Mesenchymal stem cell (in vitro differentiated cells and primary cell): ENCODE data around the gene TMEM183A.
A peak's percentile ranks its signal among the peaks of the same experiment; 100 is the strongest.

Experiments
- DNase-seq: peaks from one replicate; pipeline ENCODE4 v3.0.0-alpha.2; 2013
- H2AFZ ChIP-seq: one replicate; pipeline ENCODE4 v1.6.1; 2013; ENCODE audit warnings: low read depth, mild to moderate bottlenecking, control low read depth, inconsistent platforms, low read length, moderate library complexity
- H2AK5ac ChIP-seq: 2 replicates; pipeline ENCODE4 v1.6.1; 2013; ENCODE audit warnings: low read length, moderate library complexity, mild to moderate bottlenecking, inconsistent platforms; ENCODE audit not compliant: severe bottlenecking
- H2BK120ac ChIP-seq: one replicate; pipeline ENCODE4 v1.6.1; 2013; ENCODE audit warnings: low read depth, mild to moderate bottlenecking, inconsistent platforms, low read length, moderate library complexity
- H2BK12ac ChIP-seq, 2 experiments: one replicate each; pipeline ENCODE4 v1.6.1; 2013; ENCODE audit warnings: inconsistent platforms in 2 of 2, low read length in 2 of 2, mild to moderate bottlenecking in 2 of 2, moderate library complexity in 2 of 2, control low read depth in 1 of 2
- H2BK15ac ChIP-seq: one replicate; pipeline ENCODE4 v1.6.1; 2013; ENCODE audit warnings: mild to moderate bottlenecking, low read depth, inconsistent platforms; ENCODE audit not compliant: poor library complexity, severe bottlenecking
- H2BK5ac ChIP-seq: 2 replicates; pipeline ENCODE4 v1.6.1; 2013; ENCODE audit warnings: low read depth, mild to moderate bottlenecking, low read length, control low read depth, inconsistent platforms; ENCODE audit not compliant: poor library complexity, severe bottlenecking
- H3K14ac ChIP-seq, 2 experiments: one replicate each; pipeline ENCODE4 v1.6.1; 2013; ENCODE audit warnings: inconsistent platforms in 2 of 2, low read length in 2 of 2, control low read depth in 1 of 2, mild to moderate bottlenecking in 1 of 2, moderate library complexity in 1 of 2
- H3K18ac ChIP-seq, 2 experiments: one replicate each; pipeline ENCODE4 v1.6.1; 2013; ENCODE audit warnings: inconsistent platforms in 2 of 2, low read length in 2 of 2, control low read depth in 1 of 2, low read depth in 1 of 2, mild to moderate bottlenecking in 1 of 2
- H3K23ac ChIP-seq, 2 experiments: one replicate each; pipeline ENCODE4 v1.6.1; 2013; ENCODE audit warnings: inconsistent platforms in 2 of 2, low read length in 2 of 2, mild to moderate bottlenecking in 2 of 2, moderate library complexity in 2 of 2, control low read depth in 1 of 2
- H3K27ac ChIP-seq: 2 replicates; pipeline ENCODE4 v1.5.1; 2013; ENCODE audit warnings: mild to moderate bottlenecking, moderate library complexity, low read length, control low read depth, inconsistent platforms; ENCODE audit not compliant: poor library complexity, severe bottlenecking
- H3K27me3 ChIP-seq, 2 experiments: 2 replicates each; pipeline versions ENCODE4 v1.6.1 to v1.7.0; 2013; ENCODE audit warnings: low read length in 2 of 2, mild to moderate bottlenecking in 2 of 2, moderate library complexity in 2 of 2, control low read depth in 1 of 2, inconsistent platforms in 1 of 2; ENCODE audit not compliant: control insufficient read depth in 1 of 2, insufficient read depth in 1 of 2
- H3K36me3 ChIP-seq, 2 experiments: 2 replicates each; pipeline versions ENCODE4 v1.6.1 to v1.7.0; 2013; ENCODE audit warnings: low read length in 2 of 2, control low read depth in 1 of 2, inconsistent platforms in 1 of 2, low read depth in 1 of 2, mild to moderate bottlenecking in 1 of 2; ENCODE audit not compliant: insufficient read depth in 2 of 2, control insufficient read depth in 1 of 2
- H3K4ac ChIP-seq, 2 experiments: one replicate each; pipeline ENCODE4 v1.6.1; 2013; ENCODE audit warnings: inconsistent platforms in 2 of 2, low read length in 2 of 2, mild to moderate bottlenecking in 2 of 2, moderate library complexity in 2 of 2, control low read depth in 1 of 2, low read depth in 1 of 2
- H3K4me1 ChIP-seq: 2 replicates; pipeline ENCODE4 v1.6.1; 2013; ENCODE audit warnings: low read depth, low read length, control low read depth; ENCODE audit not compliant: control insufficient read depth, insufficient read depth
- H3K4me2 ChIP-seq: 2 replicates; pipeline ENCODE4 v1.6.1; 2013; ENCODE audit warnings: low read length, mild to moderate bottlenecking, inconsistent platforms; ENCODE audit not compliant: poor library complexity, severe bottlenecking
- H3K4me3 ChIP-seq, 2 experiments: 2 replicates each; pipeline versions ENCODE4 v1.5.1 to v1.7.0; 2013; ENCODE audit warnings: low read length in 2 of 2, mild to moderate bottlenecking in 2 of 2, control low read depth in 1 of 2, low read depth in 1 of 2; ENCODE audit not compliant: insufficient read depth in 1 of 2
- H3K79me1 ChIP-seq: replicated peaks from 2 replicates; pipeline ENCODE4 v1.6.1; 2013; ENCODE audit warnings: mild to moderate bottlenecking, control low read depth, low read length, inconsistent platforms; ENCODE audit not compliant: poor library complexity, severe bottlenecking
- H3K9ac ChIP-seq: 2 replicates; pipeline ENCODE4 v1.7.0; 2013; ENCODE audit warnings: mild to moderate bottlenecking, low read length, moderate library complexity
- H3K9me3 ChIP-seq: 2 replicates; pipeline ENCODE4 v1.7.0; 2013; ENCODE audit warnings: mild to moderate bottlenecking, low read length; ENCODE audit not compliant: control insufficient read depth
- H4K8ac ChIP-seq: one replicate; pipeline ENCODE4 v1.6.1; 2013; ENCODE audit warnings: inconsistent platforms, mild to moderate bottlenecking, low read length, moderate library complexity
- H4K91ac ChIP-seq: one replicate; pipeline ENCODE4 v1.6.1; 2013; ENCODE audit warnings: mild to moderate bottlenecking, low read length, inconsistent platforms
- WGBS: methylation state at CpG from one replicate; pipeline ENCODE4 v1.1.7; 2013; ENCODE audit warnings: mixed read lengths; 5-methylcytosine and 5-hydroxymethylcytosine counted together

TMEM183A gene

DNA sequence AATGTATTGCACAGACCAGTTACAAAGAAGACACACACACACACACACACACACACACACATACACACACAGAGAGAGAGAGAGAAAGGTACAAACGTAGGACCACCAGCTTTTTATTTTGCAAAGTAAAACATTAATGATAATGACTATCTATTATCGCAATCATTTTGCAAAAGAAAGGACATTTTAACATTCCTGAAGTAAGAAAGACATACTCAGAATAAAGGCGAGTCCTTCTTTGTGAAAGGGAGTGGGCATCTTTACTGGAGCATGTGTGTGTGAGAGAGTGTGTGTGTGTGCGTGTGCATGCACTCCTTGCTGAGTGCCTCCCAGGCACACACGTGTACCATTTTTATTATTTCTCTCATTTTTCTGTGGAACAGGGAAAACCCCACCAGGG, 47.5 kb downstream of the TMEM183A start:
- Histone ChIP-seq H2BK120ac (no peak overlapping the region), H3K27ac (no peak overlapping the region), H2BK12ac (no peak overlapping the region), H2BK15ac (no peak overlapping the region), H3K18ac (no peak overlapping the region), H3K4ac (no peak overlapping the region), H3K4me2 (no peak overlapping the region), H2AFZ (no peak overlapping the region), H2AK5ac (no peak overlapping the region), H3K23ac (no peak overlapping the region), H3K36me3 (peaks cover 0 to 55% of the 10 kb centered on the region in 2 experiments), H4K91ac (no peak overlapping the region), H3K14ac (no peak overlapping the region), H2BK5ac (no peak overlapping the region), H3K27me3 (peaks cover 32 to 78% of the 10 kb centered on the region in 2 experiments), H3K4me3 (no peak overlapping the region), H4K8ac (no peak overlapping the region), H3K9ac (no peak overlapping the region), H3K4me1 (peaks cover 8% of the 10 kb centered on the region), H3K9me3 (no peaks in the 10 kb centered on the region), H3K79me1 (no peaks in the 10 kb centered on the region)
- DNase-seq = no peak
- WGBS = 17% methylated on average over 1 of the region's 5 CpGs

DNA sequence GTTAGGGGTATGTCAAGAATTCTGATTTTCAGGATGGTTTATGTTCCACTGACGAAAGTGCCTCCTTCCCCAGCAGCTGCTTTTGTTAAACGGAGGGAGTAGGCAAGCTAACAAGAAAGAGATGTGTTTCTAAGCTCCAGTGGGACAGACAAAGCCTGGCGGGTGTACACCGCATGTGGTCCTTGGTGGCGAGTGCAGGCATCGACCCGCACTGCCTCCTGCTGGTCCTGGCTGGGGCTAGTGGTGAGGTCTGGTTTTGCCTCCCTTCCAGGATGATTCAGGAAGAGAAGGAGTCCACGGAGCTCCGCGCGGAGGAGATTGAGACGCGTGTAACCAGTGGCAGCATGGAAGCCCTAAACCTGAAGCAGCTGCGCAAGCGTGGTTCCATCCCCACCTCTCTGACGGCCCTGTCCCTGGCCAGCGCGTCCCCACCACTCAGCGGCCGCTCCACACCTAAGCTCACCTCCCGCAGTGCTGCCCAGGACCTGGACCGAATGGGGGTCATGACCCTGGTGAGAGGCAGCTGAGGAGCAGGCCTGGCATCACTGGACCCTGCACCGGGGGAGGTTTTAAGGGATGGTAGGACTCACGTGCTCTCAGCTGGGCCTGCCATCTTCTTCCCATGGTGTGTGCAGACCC, 48.1 kb downstream of the TMEM183A start:
- Histone ChIP-seq H4K91ac (peak overlapping the region; percentile 10), H3K27me3 (peaks cover 33 to 81% of the 10 kb centered on the region in 2 experiments), H2BK15ac (no peak overlapping the region), H3K27ac (no peak overlapping the region), H3K9me3 (no peaks in the 10 kb centered on the region), H2BK5ac (no peak overlapping the region), H2AK5ac (no peak overlapping the region), H3K18ac (no peak overlapping the region), H3K79me1 (no peaks in the 10 kb centered on the region), H3K4me1 (peaks cover 8% of the 10 kb centered on the region), H3K9ac (no peak overlapping the region), H3K23ac (no peak overlapping the region), H3K14ac (no peak overlapping the region), H3K4me3 (no peak overlapping the region), H3K4me2 (no peak overlapping the region), H3K4ac (no peak overlapping the region), H2BK12ac (no peak overlapping the region), H2BK120ac (no peak overlapping the region), H3K36me3 (peaks cover 0 to 55% of the 10 kb centered on the region in 2 experiments), H2AFZ (no peak overlapping the region), H4K8ac (no peak overlapping the region)
- no peak for DNase-seq
- WGBS = 68% methylated on average over 24 of the region's 24 CpGs

DNA sequence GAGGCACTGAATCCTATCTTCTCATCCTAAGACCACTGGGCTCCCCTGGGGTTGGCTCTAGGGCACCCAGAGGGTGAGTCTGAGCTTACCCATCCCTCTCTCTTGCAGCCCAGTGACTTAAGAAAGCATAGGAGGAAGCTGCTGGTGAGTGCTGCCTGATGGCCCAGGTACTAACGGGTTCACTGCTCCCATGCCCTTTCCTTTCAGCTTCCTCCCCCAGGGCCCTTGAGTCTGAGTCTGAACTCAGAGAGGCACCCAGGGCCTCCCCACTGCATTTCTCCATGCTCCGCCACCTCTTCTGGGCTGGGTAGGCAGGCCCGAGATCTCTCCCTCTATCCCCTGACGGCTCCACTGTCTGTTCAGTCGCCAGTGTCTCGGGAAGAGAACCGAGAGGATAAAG, 48.8 kb downstream of the TMEM183A start:
- Histone ChIP-seq H3K14ac (no peak overlapping the region), H2BK5ac (no peak overlapping the region), H4K91ac (no peak overlapping the region), H3K4me3 (no peak overlapping the region), H2AK5ac (no peak overlapping the region), H3K27ac (no peak overlapping the region), H3K18ac (no peak overlapping the region), H2BK12ac (no peak overlapping the region), H3K27me3 (peaks cover 27 to 81% of the 10 kb centered on the region in 2 experiments), H3K4ac (no peak overlapping the region), H4K8ac (no peak overlapping the region), H3K4me2 (no peak overlapping the region), H3K9me3 (no peaks in the 10 kb centered on the region), H3K9ac (no peak overlapping the region), H3K36me3 (peaks cover 0 to 59% of the 10 kb centered on the region in 2 experiments), H2BK120ac (no peak overlapping the region), H3K79me1 (no peaks in the 10 kb centered on the region), H2AFZ (no peak overlapping the region), H2BK15ac (no peak overlapping the region), H3K4me1 (peaks cover 8% of the 10 kb centered on the region), H3K23ac (no peak overlapping the region)
- WGBS = 91% methylated on average over 7 of the region's 7 CpGs
- DNase-seq = no peak

DNA sequence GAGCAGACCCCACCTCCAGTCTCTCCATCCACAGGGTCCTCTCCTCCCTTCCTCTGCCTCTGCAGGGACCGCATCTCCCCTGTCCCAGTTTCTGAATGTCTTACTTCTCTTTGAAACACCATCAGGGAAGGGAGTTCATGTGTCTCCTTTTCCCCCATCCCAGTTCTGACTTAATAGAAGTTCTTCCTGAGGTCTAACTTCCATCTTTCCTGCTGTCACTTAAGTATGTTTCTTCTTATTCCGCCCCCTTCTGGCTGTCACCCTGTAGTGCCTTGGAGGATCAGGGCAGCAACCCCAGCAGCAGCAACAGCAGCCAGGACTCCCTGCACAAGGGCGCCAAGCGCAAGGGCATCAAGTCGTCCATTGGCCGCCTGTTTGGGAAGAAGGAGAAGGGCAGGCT, 49.3 kb downstream of the TMEM183A start:
- Histone ChIP-seq H3K4me2 (no peak overlapping the region), H3K9me3 (no peaks in the 10 kb centered on the region), H3K9ac (no peak overlapping the region), H3K4me1 (peaks cover 8% of the 10 kb centered on the region), H3K14ac (no peak overlapping the region), H3K4ac (no peak overlapping the region), H3K18ac (no peak overlapping the region), H3K79me1 (no peaks in the 10 kb centered on the region), H3K27me3 (peaks cover 25 to 81% of the 10 kb centered on the region in 2 experiments), H3K36me3 (peaks cover 0 to 60% of the 10 kb centered on the region in 2 experiments), H3K23ac (no peak overlapping the region), H4K91ac (no peak overlapping the region), H3K27ac (no peak overlapping the region), H3K4me3 (no peak overlapping the region), H2BK120ac (no peak overlapping the region), H2AFZ (no peak overlapping the region), H2AK5ac (no peak overlapping the region), H4K8ac (no peak overlapping the region), H2BK15ac (no peak overlapping the region), H2BK12ac (no peak overlapping the region), H2BK5ac (no peak overlapping the region)
- 89% methylated on average over 6 of the region's 6 CpGs for WGBS
- no peak for DNase-seq
